ENCODE results near the gene C7orf25. TPM values are rescaled to one million over a fixed set of nuclear protein-coding genes. Genes with fewer than 3 reads are reported as not detected.

Gene C7orf25
- total and polyA plus RNA-seq, 2 of the 13 experiments (the other 11 are each of a cell fraction or from before 2014, with no cell fraction given): 0.37 to 1.3 TPM

DNA sequence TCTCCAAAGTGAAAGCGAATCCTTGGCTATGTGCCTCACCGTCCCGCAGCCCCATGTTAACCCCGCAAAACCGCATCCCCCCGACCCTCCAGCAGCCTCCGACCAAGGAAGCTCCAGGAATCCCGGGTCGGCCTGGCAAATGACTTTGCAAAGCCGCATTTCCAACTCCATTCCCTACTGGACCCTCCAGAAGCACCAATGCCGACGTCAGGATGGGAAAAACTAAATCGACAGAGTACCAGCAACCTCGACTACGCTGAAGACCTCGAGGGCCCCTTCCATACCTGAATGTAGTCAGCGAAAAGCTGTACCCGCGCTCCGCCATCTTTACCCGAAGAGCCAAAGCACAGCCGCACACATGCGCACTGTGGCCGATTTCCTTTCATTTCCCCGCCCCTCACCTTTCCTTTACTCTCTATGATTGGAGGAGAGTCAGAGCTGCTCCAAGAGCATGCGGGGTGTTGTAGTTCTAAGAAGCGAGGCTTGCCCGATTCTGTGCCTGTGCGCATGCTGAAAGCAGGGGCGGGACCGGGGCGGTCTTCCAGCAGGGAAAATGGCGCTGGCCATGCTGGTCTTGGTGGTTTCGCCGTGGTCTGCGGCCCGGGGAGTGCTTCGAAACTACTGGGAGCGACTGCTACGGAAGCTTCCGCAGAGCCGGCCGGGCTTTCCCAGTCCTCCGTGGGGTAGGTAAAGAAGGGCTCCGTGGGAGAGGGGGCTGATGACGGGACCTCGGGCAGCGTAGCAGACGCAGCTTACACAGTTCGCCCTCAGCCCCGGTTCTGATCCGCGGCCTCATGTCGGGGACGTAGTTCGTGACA is 20.2 kb upstream of the C7orf25 start, which contains the start of the genes MRPL32 and PSMA2 (continued):
- TF ChIP-seq ZBTB42 (CRISPR knock-in tag; IDR thresholded peaks at IDR 0.05) (peak; percentile 55; the same call in 1 of the 2 replicates), ZNF317 (CRISPR knock-in tag; IDR thresholded peaks at IDR 0.05) (peak; percentile 58; the same call in 1 of the 2 replicates), ARHGAP35 (CRISPR knock-in tag; IDR thresholded peaks at IDR 0.05; ENCODE audit: borderline replicate concordance) (no peak), MXI1 (IDR thresholded peaks at IDR 0.05; ENCODE audit: borderline replicate concordance, low read depth, low read length) (peak; percentile 96), CCDC6 (CRISPR knock-in tag; IDR thresholded peaks at IDR 0.05) (peak; percentile 39; the same call in 1 of the 2 replicates)
- TF ChIP-seq, protein P1, sequence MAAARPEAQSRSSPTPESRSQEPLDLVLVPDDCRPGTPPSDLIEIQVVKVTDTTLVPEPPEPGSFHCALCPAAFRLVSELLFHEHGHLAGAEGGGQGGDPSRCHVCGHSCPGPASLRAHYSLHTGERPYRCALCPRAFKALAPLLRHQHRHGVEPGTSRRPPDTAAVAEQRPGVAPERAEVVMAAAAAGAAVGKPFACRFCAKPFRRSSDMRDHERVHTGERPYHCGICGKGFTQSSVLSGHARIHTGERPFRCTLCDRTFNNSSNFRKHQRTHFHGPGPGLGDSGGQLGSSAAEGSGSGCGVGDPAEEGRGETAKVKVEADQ (CRISPR knock-in tag; IDR thresholded peaks at IDR 0.05; ENCODE audit: borderline replicate concordance): no peak
- TF ChIP-seq, protein P2, sequence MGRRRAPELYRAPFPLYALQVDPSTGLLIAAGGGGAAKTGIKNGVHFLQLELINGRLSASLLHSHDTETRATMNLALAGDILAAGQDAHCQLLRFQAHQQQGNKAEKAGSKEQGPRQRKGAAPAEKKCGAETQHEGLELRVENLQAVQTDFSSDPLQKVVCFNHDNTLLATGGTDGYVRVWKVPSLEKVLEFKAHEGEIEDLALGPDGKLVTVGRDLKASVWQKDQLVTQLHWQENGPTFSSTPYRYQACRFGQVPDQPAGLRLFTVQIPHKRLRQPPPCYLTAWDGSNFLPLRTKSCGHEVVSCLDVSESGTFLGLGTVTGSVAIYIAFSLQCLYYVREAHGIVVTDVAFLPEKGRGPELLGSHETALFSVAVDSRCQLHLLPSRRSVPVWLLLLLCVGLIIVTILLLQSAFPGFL (CRISPR knock-in tag; IDR thresholded peaks at IDR 0.05): no peak
- TF ChIP-seq, protein P3, sequence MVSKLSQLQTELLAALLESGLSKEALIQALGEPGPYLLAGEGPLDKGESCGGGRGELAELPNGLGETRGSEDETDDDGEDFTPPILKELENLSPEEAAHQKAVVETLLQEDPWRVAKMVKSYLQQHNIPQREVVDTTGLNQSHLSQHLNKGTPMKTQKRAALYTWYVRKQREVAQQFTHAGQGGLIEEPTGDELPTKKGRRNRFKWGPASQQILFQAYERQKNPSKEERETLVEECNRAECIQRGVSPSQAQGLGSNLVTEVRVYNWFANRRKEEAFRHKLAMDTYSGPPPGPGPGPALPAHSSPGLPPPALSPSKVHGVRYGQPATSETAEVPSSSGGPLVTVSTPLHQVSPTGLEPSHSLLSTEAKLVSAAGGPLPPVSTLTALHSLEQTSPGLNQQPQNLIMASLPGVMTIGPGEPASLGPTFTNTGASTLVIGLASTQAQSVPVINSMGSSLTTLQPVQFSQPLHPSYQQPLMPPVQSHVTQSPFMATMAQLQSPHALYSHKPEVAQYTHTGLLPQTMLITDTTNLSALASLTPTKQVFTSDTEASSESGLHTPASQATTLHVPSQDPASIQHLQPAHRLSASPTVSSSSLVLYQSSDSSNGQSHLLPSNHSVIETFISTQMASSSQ (IDR thresholded peaks at IDR 0.05; ENCODE audit: low read depth): no peak
- TF ChIP-seq, protein P3 (CRISPR knock-in tag; IDR thresholded peaks at IDR 0.05; ENCODE audit: borderline replicate concordance): no peak
- TF ChIP-seq, protein P4, sequence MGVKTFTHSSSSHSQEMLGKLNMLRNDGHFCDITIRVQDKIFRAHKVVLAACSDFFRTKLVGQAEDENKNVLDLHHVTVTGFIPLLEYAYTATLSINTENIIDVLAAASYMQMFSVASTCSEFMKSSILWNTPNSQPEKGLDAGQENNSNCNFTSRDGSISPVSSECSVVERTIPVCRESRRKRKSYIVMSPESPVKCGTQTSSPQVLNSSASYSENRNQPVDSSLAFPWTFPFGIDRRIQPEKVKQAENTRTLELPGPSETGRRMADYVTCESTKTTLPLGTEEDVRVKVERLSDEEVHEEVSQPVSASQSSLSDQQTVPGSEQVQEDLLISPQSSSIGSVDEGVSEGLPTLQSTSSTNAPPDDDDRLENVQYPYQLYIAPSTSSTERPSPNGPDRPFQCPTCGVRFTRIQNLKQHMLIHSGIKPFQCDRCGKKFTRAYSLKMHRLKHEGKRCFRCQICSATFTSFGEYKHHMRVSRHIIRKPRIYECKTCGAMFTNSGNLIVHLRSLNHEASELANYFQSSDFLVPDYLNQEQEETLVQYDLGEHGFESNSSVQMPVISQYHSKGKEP (CRISPR knock-in tag; IDR thresholded peaks at IDR 0.05): no peak
- TF ChIP-seq, protein P5, sequence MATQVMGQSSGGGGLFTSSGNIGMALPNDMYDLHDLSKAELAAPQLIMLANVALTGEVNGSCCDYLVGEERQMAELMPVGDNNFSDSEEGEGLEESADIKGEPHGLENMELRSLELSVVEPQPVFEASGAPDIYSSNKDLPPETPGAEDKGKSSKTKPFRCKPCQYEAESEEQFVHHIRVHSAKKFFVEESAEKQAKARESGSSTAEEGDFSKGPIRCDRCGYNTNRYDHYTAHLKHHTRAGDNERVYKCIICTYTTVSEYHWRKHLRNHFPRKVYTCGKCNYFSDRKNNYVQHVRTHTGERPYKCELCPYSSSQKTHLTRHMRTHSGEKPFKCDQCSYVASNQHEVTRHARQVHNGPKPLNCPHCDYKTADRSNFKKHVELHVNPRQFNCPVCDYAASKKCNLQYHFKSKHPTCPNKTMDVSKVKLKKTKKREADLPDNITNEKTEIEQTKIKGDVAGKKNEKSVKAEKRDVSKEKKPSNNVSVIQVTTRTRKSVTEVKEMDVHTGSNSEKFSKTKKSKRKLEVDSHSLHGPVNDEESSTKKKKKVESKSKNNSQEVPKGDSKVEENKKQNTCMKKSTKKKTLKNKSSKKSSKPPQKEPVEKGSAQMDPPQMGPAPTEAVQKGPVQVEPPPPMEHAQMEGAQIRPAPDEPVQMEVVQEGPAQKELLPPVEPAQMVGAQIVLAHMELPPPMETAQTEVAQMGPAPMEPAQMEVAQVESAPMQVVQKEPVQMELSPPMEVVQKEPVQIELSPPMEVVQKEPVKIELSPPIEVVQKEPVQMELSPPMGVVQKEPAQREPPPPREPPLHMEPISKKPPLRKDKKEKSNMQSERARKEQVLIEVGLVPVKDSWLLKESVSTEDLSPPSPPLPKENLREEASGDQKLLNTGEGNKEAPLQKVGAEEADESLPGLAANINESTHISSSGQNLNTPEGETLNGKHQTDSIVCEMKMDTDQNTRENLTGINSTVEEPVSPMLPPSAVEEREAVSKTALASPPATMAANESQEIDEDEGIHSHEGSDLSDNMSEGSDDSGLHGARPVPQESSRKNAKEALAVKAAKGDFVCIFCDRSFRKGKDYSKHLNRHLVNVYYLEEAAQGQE (IDR thresholded peaks at IDR 0.05; ENCODE audit: borderline replicate concordance in 1 of 2, low read depth in 1 of 2, low read length in 2 of 2): peak in 1 of 2 experiments; percentile 51; a peak in 1 of 4 replicates
